ENCODE measurements around the gene COPS6.

The COPS6 gene

GRCh38 chr7:100075418-100075817 is 13.4 kb upstream of the COPS6 start:
- no peak for DNase-seq (ENCODE audit: extremely low spot score)
- CTCF ChIA-PET: interaction anchor here (0.8 to 1.8 kb wide), 8 partner anchors 10 to 96 kb away, joined by 3 to 5 read pairs (median 4); partner anchors contain the start of gene ZSCAN21
- POLR2A ChIA-PET: interaction anchor here (0.7 kb wide), 2 partner anchors 20 to 49 kb away, joined by 5 to 7 read pairs; no protein-coding TSS in a partner anchor
- TF ChIP-seq CTCF (IDR thresholded peaks at IDR 0.05; ENCODE audit: control extremely low read depth, extremely low read depth, low read depth, missing control alignments): no peak

- ChIA-PET POLR2A (no interaction called here), CTCF (no interaction called here)
- TF ChIP-seq CTCF (IDR thresholded peaks at IDR 0.05; ENCODE audit: control extremely low read depth, extremely low read depth, low read depth, missing control alignments): no peak
- no peak for DNase-seq (ENCODE audit: extremely low spot score)
Measured at GRCh38 chr7:100077205-100077604, 11.6 kb upstream of the COPS6 start.

GRCh38 chr7:100079024-100079560 is 9.7 kb upstream of the COPS6 start:
- TF ChIP-seq CTCF (IDR thresholded peaks at IDR 0.05; ENCODE audit: control extremely low read depth, extremely low read depth, low read depth, missing control alignments): no peak
- ChIA-PET POLR2A (interaction anchor here (0.6 to 1.1 kb wide), 3 partner anchors 15 to 559 kb away, joined by 3 to 4 read pairs (median 3); partner anchors contain the start of gene ZSCAN21), CTCF (no interaction called here)
- no peak for DNase-seq (ENCODE audit: extremely low spot score)

- CTCF ChIA-PET: interaction anchor here (0.6 to 1.6 kb wide), 8 partner anchors 10 to 74 kb away, joined by 3 to 6 read pairs (median 4); partner anchors contain the start of genes AP4M1, MCM7, ZKSCAN1 and ZSCAN21
- POLR2A ChIA-PET: interaction anchor here (0.8 kb wide), 1 partner anchor 523 kb away, joined by 3 read pairs; the partner anchor contains the start of gene ZNF655
- no peak for DNase-seq (ENCODE audit: extremely low spot score)
Measured at GRCh38 chr7:100080907-100081534, 7.7 kb upstream of the COPS6 start.

GRCh38 chr7:100081535-100082102 is 7.2 kb upstream of the COPS6 start, which contains the start of gene ZNF3:
Gene ZNF3 (minus strand): TSS chr7:100081723. CDS start chr7:100077357, 4,366 bp downstream.
- CTCF ChIA-PET: interaction anchor here (0.9 to 1.5 kb wide), 12 partner anchors 14 to 90 kb away, joined by 3 to 14 read pairs (median 4); partner anchors contain the start of genes AP4M1, MCM7, ZKSCAN1 and ZSCAN21
- peak; percentile 97 for DNase-seq (ENCODE audit: extremely low spot score)
- peak; percentile 92 for TF ChIP-seq CTCF (IDR thresholded peaks at IDR 0.05; ENCODE audit: control extremely low read depth, extremely low read depth, low read depth, missing control alignments)
- POLR2A ChIA-PET: interaction anchor here (0.7 to 0.8 kb wide), 3 partner anchors 15 to 523 kb away, joined by 3 to 4 read pairs (median 4); partner anchors contain the start of genes MCM7 and ZNF655

More at GRCh38 chr7:100080907-100081534, 7.7 kb upstream of the COPS6 start:
- no peak for TF ChIP-seq CTCF (IDR thresholded peaks at IDR 0.05; ENCODE audit: control extremely low read depth, extremely low read depth, low read depth, missing control alignments)

GRCh38 chr7:100082978-100083377 is 5.8 kb upstream of the COPS6 start:
- ChIA-PET CTCF (interaction anchor here (0.9 to 2.8 kb wide), 17 partner anchors 10 to 169 kb away, joined by 3 to 14 read pairs (median 4); partner anchors contain the start of genes TRIM4 and ZSCAN21), POLR2A (interaction anchor here (0.6 to 1.0 kb wide), 6 partner anchors 8 to 318 kb away, joined by 3 to 8 read pairs (median 4); no protein-coding TSS in a partner anchor)
- TF ChIP-seq CTCF (IDR thresholded peaks at IDR 0.05; ENCODE audit: control extremely low read depth, extremely low read depth, low read depth, missing control alignments): no peak
- DNase-seq (ENCODE audit: extremely low spot score): no peak

All from GM10248 (cell line).